Fibroblast of lung (primary cell): ENCODE data around the gene VCAN.

ENCODE experiments used
- CTCF ChIP-seq, 2 donors: IDR thresholded peaks in 1 of 2; conservative IDR thresholded peaks in 1 of 2; 1 replicate in 1 of 2; 2 replicates in 1 of 2; pipeline ENCODE4 v1.5.1; 2011 to 2012; ENCODE audit warnings: low read length in 2 of 2, control low read depth in 1 of 2, inconsistent platforms in 1 of 2, low read depth in 1 of 2, mild to moderate bottlenecking in 1 of 2
- EZH2 ChIP-seq: IDR thresholded peaks from 2 replicates; pipeline ENCODE4 v1.5.1; 2012; ENCODE audit warnings: low read length, control low read depth, mild to moderate bottlenecking; ENCODE audit errors: missing control alignments

GRCh38 chr5:83498585-83498984 is 27.0 kb downstream of the VCAN start:
- TF ChIP-seq CTCF (conservative IDR thresholded peaks at IDR 0.05 in 1 of 2, IDR thresholded peaks at IDR 0.05 in 1 of 2; ENCODE audit: low read depth in 1 of 2, low read length in 2 of 2) (no peak), EZH2 (no peak)
